ENCODE data around the gene ZFX. TPM values are rescaled to one million over a fixed set of nuclear protein-coding genes. Genes with fewer than 3 reads are reported as not detected.

The ZFX gene
- total RNA-seq, 1 experiment from 2014 or later, result 63.9 TPM

DNA sequence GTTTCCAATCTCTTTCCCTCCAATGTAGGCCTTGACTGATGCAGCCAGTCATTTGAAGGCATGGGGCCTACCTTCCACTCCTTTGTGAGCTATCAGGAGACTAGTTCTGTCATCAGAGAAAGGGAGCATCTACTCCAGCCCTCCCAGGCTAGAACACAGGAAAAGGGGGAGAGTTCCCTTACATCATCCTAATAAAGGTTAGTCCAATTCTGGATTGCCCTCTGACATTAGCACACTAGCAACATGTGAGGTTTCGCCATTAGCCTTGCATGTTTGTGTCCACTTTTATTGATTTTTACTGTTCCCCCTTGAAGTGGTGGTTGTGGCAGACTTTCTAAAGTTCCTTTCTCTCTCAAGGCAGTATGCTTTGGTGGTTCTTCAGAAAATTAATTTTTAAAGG lies 67.3 kb downstream of the ZFX start:
- Histone ChIP-seq H3K9me3 (ENCODE audit: low read depth, low read length, poor library complexity, severe bottlenecking) (no peaks in the 10 kb centered on the region), H3K36me3 (ENCODE audit: insufficient read depth, low read length, poor library complexity, severe bottlenecking) (peaks cover 8% of the 10 kb centered on the region), H3K27me3 (replicated peaks; ENCODE audit: insufficient read depth, low read depth, low read length, poor library complexity) (no peaks in the 10 kb centered on the region), H3K4me1 (ENCODE audit: insufficient read depth, low read length, poor library complexity, severe bottlenecking) (peaks cover 4% of the 10 kb centered on the region), H3K27ac (ENCODE audit: low read depth, low read length, poor library complexity, severe bottlenecking) (no peak overlapping the region), H3K4me3 (ENCODE audit: low read depth, low read length, poor library complexity, severe bottlenecking) (no peak overlapping the region)
- BruUV-seq (replicated peaks), result no TSS peak
- TF ChIP-seq CTCF (conservative IDR thresholded peaks at IDR 0.05; ENCODE audit: low read depth, low read length) (no peak), EZH2 (IDR thresholded peaks at IDR 0.05; ENCODE audit: borderline replicate concordance, low read depth, low read length, poor library complexity, severe bottlenecking) (no peak)
- intact Hi-C loops (cut with micrococcal nuclease; ENCODE audit: unreplicated experiment), result no loop called here
- ChIA-PET POLR2A (ENCODE audit: low non-redundant PET) (no interaction called here), CTCF (no interaction called here)
- DNase-seq (ENCODE audit: low spot score), result no peak

DNA sequence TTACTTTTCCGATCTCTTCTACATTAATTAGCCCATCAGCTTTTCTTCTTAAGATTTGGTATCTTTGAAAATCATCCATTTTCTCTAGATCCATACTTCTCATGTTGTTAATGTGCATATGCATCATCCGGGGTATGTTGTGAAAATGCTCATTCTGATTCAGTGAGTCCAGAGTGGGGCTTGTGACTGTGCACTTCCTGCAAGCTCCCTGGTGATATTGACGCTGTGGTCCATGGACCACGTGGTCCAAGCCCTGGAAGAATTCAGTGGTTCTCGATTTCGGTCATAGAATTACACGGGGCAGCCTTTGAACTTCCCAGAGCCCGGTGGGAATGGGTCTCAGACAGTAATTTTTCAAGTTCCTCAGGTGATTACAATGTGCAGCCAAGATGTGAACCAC lies 69.8 kb downstream of the ZFX start:
- Histone ChIP-seq H3K9me3 (ENCODE audit: low read depth, low read length, poor library complexity, severe bottlenecking) (no peaks in the 10 kb centered on the region), H3K27me3 (replicated peaks; ENCODE audit: insufficient read depth, low read depth, low read length, poor library complexity) (no peaks in the 10 kb centered on the region), H3K27ac (ENCODE audit: low read depth, low read length, poor library complexity, severe bottlenecking) (no peak overlapping the region), H3K36me3 (ENCODE audit: insufficient read depth, low read length, poor library complexity, severe bottlenecking) (no peaks in the 10 kb centered on the region), H3K4me1 (ENCODE audit: insufficient read depth, low read length, poor library complexity, severe bottlenecking) (peaks cover 3% of the 10 kb centered on the region), H3K4me3 (ENCODE audit: low read depth, low read length, poor library complexity, severe bottlenecking) (no peak overlapping the region)
- ChIA-PET POLR2A (ENCODE audit: low non-redundant PET) (no interaction called here), CTCF (no interaction called here)
- no peak for DNase-seq (ENCODE audit: low spot score)
- TF ChIP-seq CTCF (conservative IDR thresholded peaks at IDR 0.05; ENCODE audit: low read depth, low read length) (no peak), EZH2 (IDR thresholded peaks at IDR 0.05; ENCODE audit: borderline replicate concordance, low read depth, low read length, poor library complexity, severe bottlenecking) (no peak)
- BruUV-seq (replicated peaks), result no TSS peak
- intact Hi-C loops (cut with micrococcal nuclease; ENCODE audit: unreplicated experiment), result no loop called here

DNA sequence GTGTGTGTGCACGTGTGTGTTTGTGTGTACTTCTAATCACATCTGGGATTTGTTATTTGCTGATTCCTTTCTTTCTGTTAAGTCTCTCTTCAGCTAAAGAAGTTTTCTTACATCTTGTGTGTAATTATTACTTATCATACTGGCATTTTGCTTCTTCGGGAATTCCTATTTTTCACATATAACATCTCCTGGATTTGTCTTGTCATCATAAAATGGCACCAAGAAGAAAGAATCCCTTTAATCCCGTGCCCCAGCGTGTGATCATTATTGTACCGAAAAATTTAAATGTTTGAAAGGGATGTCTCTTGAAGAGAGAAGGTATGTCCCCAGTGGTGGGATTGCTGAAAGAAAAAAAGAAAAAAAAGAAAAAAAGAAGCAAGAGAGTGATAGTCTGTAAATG lies 72.3 kb downstream of the ZFX start:
- TF ChIP-seq EZH2 (IDR thresholded peaks at IDR 0.05; ENCODE audit: borderline replicate concordance, low read depth, low read length, poor library complexity, severe bottlenecking) (no peak), CTCF (conservative IDR thresholded peaks at IDR 0.05; ENCODE audit: low read depth, low read length) (no peak)
- no peaks in the 10 kb centered on the region for H3K27me3 ChIP-seq (replicated peaks; ENCODE audit: insufficient read depth, low read depth, low read length, poor library complexity)
- intact Hi-C loops (cut with micrococcal nuclease; ENCODE audit: unreplicated experiment), result no loop called here
- no peak for DNase-seq (ENCODE audit: low spot score)
- no TSS peak for BruUV-seq (replicated peaks)
- no peak overlapping the region for H3K27ac ChIP-seq (ENCODE audit: low read depth, low read length, poor library complexity, severe bottlenecking)
- no peaks in the 10 kb centered on the region for H3K36me3 ChIP-seq (ENCODE audit: insufficient read depth, low read length, poor library complexity, severe bottlenecking)
- no peaks in the 10 kb centered on the region for H3K4me1 ChIP-seq (ENCODE audit: insufficient read depth, low read length, poor library complexity, severe bottlenecking)
- POLR2A ChIA-PET (ENCODE audit: low non-redundant PET), result no interaction called here
- no peak overlapping the region for H3K4me3 ChIP-seq (ENCODE audit: low read depth, low read length, poor library complexity, severe bottlenecking)
- CTCF ChIA-PET, result no interaction called here
- peaks cover 11% of the 10 kb centered on the region for H3K9me3 ChIP-seq (ENCODE audit: low read depth, low read length, poor library complexity, severe bottlenecking)
